H9 (cell line): Measurements from ENCODE around the gene HHAT. TPM values are rescaled to one million over a fixed set of nuclear protein-coding genes. Genes with fewer than 3 reads are reported as not detected.

ENCODE experiments used
- DNase-seq: peaks from one replicate; pipeline ENCODE4 v3.0.0-alpha.2; 2017
- H2AFZ ChIP-seq: one replicate; pipeline ENCODE4 v1.6.1; 2013; ENCODE audit warnings: mild to moderate bottlenecking, low read length, control low read depth, moderate library complexity
- H2AK5ac ChIP-seq: 2 replicates; pipeline ENCODE4 v1.6.1; 2013; ENCODE audit warnings: low read length, control low read depth, mixed read lengths; ENCODE audit not compliant: insufficient read length
- H2BK120ac ChIP-seq: one replicate; pipeline ENCODE4 v1.6.1; 2013; ENCODE audit warnings: low read depth, mild to moderate bottlenecking, low read length, control low read depth, inconsistent platforms; ENCODE audit not compliant: poor library complexity, severe bottlenecking
- H2BK12ac ChIP-seq: 2 replicates; pipeline ENCODE4 v1.6.1; 2013; ENCODE audit warnings: low read length, control low read depth, mixed read lengths, low read depth; ENCODE audit not compliant: insufficient read length
- H2BK15ac ChIP-seq: 2 replicates; pipeline ENCODE4 v1.6.1; 2013; ENCODE audit warnings: low read depth, low read length, control low read depth
- H2BK20ac ChIP-seq: one replicate; pipeline ENCODE4 v1.6.1; 2013; ENCODE audit warnings: low read depth, mild to moderate bottlenecking, low read length, control low read depth, inconsistent platforms; ENCODE audit not compliant: poor library complexity, severe bottlenecking
- H2BK5ac ChIP-seq: 2 replicates; pipeline ENCODE4 v1.6.1; 2013; ENCODE audit warnings: low read length, control low read depth, mixed read lengths; ENCODE audit not compliant: insufficient read length
- H3K14ac ChIP-seq: 2 replicates; pipeline ENCODE4 v1.6.1; 2013; ENCODE audit warnings: low read length, control low read depth; ENCODE audit not compliant: insufficient read depth
- H3K18ac ChIP-seq: 2 replicates; pipeline ENCODE4 v1.6.1; 2013; ENCODE audit warnings: low read depth, mild to moderate bottlenecking, mixed read lengths, low read length, control low read depth; ENCODE audit not compliant: insufficient read length
- H3K23ac ChIP-seq: 2 replicates; pipeline ENCODE4 v1.6.1; 2013; ENCODE audit warnings: low read length, control low read depth, mixed read lengths, low read depth; ENCODE audit not compliant: insufficient read length
- H3K23me2 ChIP-seq: 2 replicates; pipeline ENCODE4 v1.6.1; 2013; ENCODE audit warnings: low read depth, mild to moderate bottlenecking, mixed read lengths, low read length, control low read depth; ENCODE audit not compliant: insufficient read length, poor library complexity, severe bottlenecking
- H3K27ac ChIP-seq: 2 replicates; pipeline ENCODE4 v1.5.1; 2013; ENCODE audit warnings: low read length, control low read depth, mixed read lengths, low read depth; ENCODE audit not compliant: insufficient read length
- H3K27me3 ChIP-seq: 2 replicates; pipeline ENCODE4 v1.6.1; 2013; ENCODE audit warnings: low read length, control low read depth, inconsistent platforms; ENCODE audit not compliant: insufficient read depth
- H3K4ac ChIP-seq: 2 replicates; pipeline ENCODE4 v1.6.1; 2013; ENCODE audit warnings: low read depth, mild to moderate bottlenecking, control low read depth, inconsistent platforms, low read length, moderate library complexity
- H3K4me1 ChIP-seq: 2 replicates; pipeline ENCODE4 v1.6.1; 2013; ENCODE audit warnings: low read length, control low read depth, inconsistent platforms; ENCODE audit not compliant: insufficient read depth
- H3K4me2 ChIP-seq: 2 replicates; pipeline ENCODE4 v1.6.1; 2013; ENCODE audit warnings: low read length, control low read depth, mixed read lengths; ENCODE audit not compliant: insufficient read length, insufficient read depth
- H3K56ac ChIP-seq: 2 replicates; pipeline ENCODE4 v1.6.1; 2013; ENCODE audit warnings: low read depth, mild to moderate bottlenecking, mixed read lengths, low read length, control low read depth; ENCODE audit not compliant: insufficient read length
- H3K79me1 ChIP-seq: 2 replicates; pipeline ENCODE4 v1.6.1; 2013; ENCODE audit warnings: low read depth, mild to moderate bottlenecking, moderate library complexity, low read length, control low read depth, inconsistent platforms; ENCODE audit not compliant: insufficient read depth, poor library complexity, severe bottlenecking
- H3K79me2 ChIP-seq: 2 replicates; pipeline ENCODE4 v1.6.1; 2013; ENCODE audit warnings: low read length, control low read depth, inconsistent platforms; ENCODE audit not compliant: insufficient read depth
- H3K9ac ChIP-seq: 2 replicates; pipeline ENCODE4 v1.6.1; 2013; ENCODE audit warnings: low read length, control low read depth, mixed read lengths; ENCODE audit not compliant: insufficient read length; ENCODE audit errors: extremely low read depth
- H3K9me3 ChIP-seq: one replicate; pipeline ENCODE4 v1.6.1; 2013; ENCODE audit warnings: low read depth, low read length, inconsistent platforms; ENCODE audit not compliant: control insufficient read depth
- H3T11ph ChIP-seq: one replicate; pipeline ENCODE4 v1.6.1; 2013; ENCODE audit warnings: mild to moderate bottlenecking, low read length, control low read depth, inconsistent platforms
- H4K20me1 ChIP-seq: one replicate; pipeline ENCODE4 v1.6.1; 2013; ENCODE audit not compliant: control insufficient read depth, insufficient read length, insufficient read depth
- H4K5ac ChIP-seq: 2 replicates; pipeline ENCODE4 v1.6.1; 2013; ENCODE audit warnings: low read depth, mild to moderate bottlenecking, mixed read lengths, low read length, control low read depth; ENCODE audit not compliant: insufficient read length
- H4K8ac ChIP-seq: replicated peaks from 2 replicates; pipeline ENCODE4 v1.6.1; 2013; ENCODE audit warnings: low read length, control low read depth, mixed read lengths, low read depth; ENCODE audit not compliant: insufficient read length
- H4K91ac ChIP-seq: 2 replicates; pipeline ENCODE4 v1.6.1; 2013; ENCODE audit warnings: low read depth, mild to moderate bottlenecking, moderate library complexity, mixed read lengths, low read length, control low read depth; ENCODE audit not compliant: insufficient read length
- H3K27ac Mint-ChIP-seq, 3 experiments: 2 replicates in 2 of 3; 3 replicates in 1 of 3; pipeline ENCODE4 v1.8.0; 2020 to 2021; ENCODE audit warnings: mixed read lengths in 3 of 3, mild to moderate bottlenecking in 1 of 3, moderate library complexity in 1 of 3
- H3K27me3 Mint-ChIP-seq: 2 replicates; pipeline ENCODE4 v1.8.0; 2021; ENCODE audit warnings: low read depth, mild to moderate bottlenecking, moderate library complexity, mixed read lengths
- H3K36me3 Mint-ChIP-seq, 3 experiments: 2 replicates in 2 of 3; 3 replicates in 1 of 3; pipeline ENCODE4 v1.8.0; 2020 to 2021; ENCODE audit warnings: low read depth in 3 of 3, mixed read lengths in 3 of 3; ENCODE audit not compliant: insufficient read depth in 1 of 3
- H3K4me1 Mint-ChIP-seq, 2 experiments: 2 replicates each; pipeline ENCODE4 v1.8.0; 2020; ENCODE audit warnings: mixed read lengths in 2 of 2
- H3K4me3 Mint-ChIP-seq, 2 experiments: 2 replicates in 1 of 2; 3 replicates in 1 of 2; pipeline ENCODE4 v1.8.0; 2020 to 2021; ENCODE audit warnings: mild to moderate bottlenecking in 2 of 2, mixed read lengths in 2 of 2, moderate library complexity in 1 of 2
- H3K9me3 Mint-ChIP-seq, 2 experiments: 2 replicates in 1 of 2; 3 replicates in 1 of 2; pipeline ENCODE4 v1.8.0; 2020; ENCODE audit warnings: mild to moderate bottlenecking in 2 of 2, mixed read lengths in 2 of 2, moderate library complexity in 1 of 2
- CTCF ChIP-seq: fragments of 200-600 bp; sonication (generic); conservative IDR thresholded peaks from 3 replicates; pipeline ENCODE4 v1.8.0; 2021; ENCODE audit warnings: antibody characterized with exemption, mild to moderate bottlenecking
- WGBS: extraction: QIAGEN DNeasy Blood & Tissue Kit; methylation state at CpG from one replicate; pipeline ENCODE4 v1.1.7; 2013; ENCODE audit warnings: missing lambda C conversion rate, low lambda C conversion rate, mixed read lengths; ENCODE audit not compliant: insufficient read length; ENCODE audit errors: extremely low coverage; 5-methylcytosine and 5-hydroxymethylcytosine counted together
- total RNA-seq: library from RNA; stranded (reverse); gene quantifications from 2 replicates; pipeline ENCODE4 v1.2.1, GENCODE V29; 2021

HHAT gene
- total RNA-seq, 1 experiment from 2014 or later = 0.48 TPM

DNA sequence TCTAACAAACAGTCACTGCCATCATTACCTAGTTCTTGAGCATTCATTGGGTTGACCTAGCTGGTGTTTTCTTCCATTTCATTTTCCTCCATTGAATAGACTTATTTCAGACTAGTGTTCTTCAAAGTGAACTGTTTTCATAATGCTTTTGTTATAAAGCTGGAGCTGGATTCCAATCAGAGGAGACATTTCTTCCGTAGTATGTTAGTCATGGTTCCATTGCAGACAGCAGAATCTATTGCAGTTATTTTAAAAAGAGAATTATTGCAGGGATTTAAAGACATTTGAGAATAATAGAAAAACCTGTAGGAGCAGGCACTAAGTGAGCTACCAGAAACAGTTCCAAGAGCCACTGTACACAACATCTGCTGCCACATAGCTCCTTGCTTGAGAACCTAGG, 50.0 kb downstream of the HHAT start:
- Histone ChIP-seq H4K8ac (no peak overlapping the region), H3K23ac (no peak overlapping the region), H2BK12ac (no peak overlapping the region), H2AK5ac (no peak overlapping the region), H3K27ac (no peak overlapping the region), H2BK20ac (no peak overlapping the region), H3T11ph (no peak overlapping the region), H3K9ac (no peak overlapping the region), H2BK120ac (no peak overlapping the region), H3K79me2 (no peaks in the 10 kb centered on the region), H3K14ac (no peak overlapping the region), H3K23me2 (no peaks in the 10 kb centered on the region), H3K4ac (no peak overlapping the region), H2BK5ac (no peak overlapping the region), H3K4me2 (no peak overlapping the region), H4K5ac (no peak overlapping the region), H4K20me1 (no peaks in the 10 kb centered on the region), H3K56ac (no peak overlapping the region), H3K9me3 (no peaks in the 10 kb centered on the region), H2AFZ (no peak overlapping the region), H3K79me1 (no peaks in the 10 kb centered on the region), H4K91ac (no peak overlapping the region), H3K18ac (no peak overlapping the region), H3K4me1 (no peaks in the 10 kb centered on the region), H3K27me3 (no peaks in the 10 kb centered on the region), H2BK15ac (no peak overlapping the region)
- no peak for DNase-seq
- 0 out of 2 replicates have a peak, but pooled peaks cover 1% of the 10 kb centered on the region for H3K27me3 Mint-ChIP-seq
- no CpG with 5 or more reads among the region's 1 CpG for WGBS
- no peak overlapping the region for H3K27ac Mint-ChIP-seq
- H3K4me3 Mint-ChIP-seq = no peak overlapping the region
- no peak for TF ChIP-seq CTCF
- H3K4me1 Mint-ChIP-seq = peaks cover 6 to 18% of the 10 kb centered on the region in 2 experiments
- no peaks in the 10 kb centered on the region for H3K9me3 Mint-ChIP-seq
- no peaks in the 10 kb centered on the region for H3K36me3 Mint-ChIP-seq
